GM19328 (cell line): ENCODE measurements around the gene ACTR8.

ENCODE experiments used
- ATAC-seq: cut with Tn5 transposase; IDR thresholded peaks from one replicate; pipeline ENCODE4 v1.9.1; 2021; ENCODE audit warnings: mild to moderate bottlenecking, moderate library complexity; ENCODE audit not compliant: unreplicated experiment

Gene ACTR8

GRCh38 chr3:53817809-53818208 is 64.1 kb downstream of the ACTR8 start:
- no peak for ATAC-seq

- no peak for ATAC-seq
These were observed 64.7 kb downstream of the ACTR8 start for GRCh38 chr3:53817211-53817610.
